ENCODE data around the gene MARCKS. TPM values are rescaled to one million over a fixed set of nuclear protein-coding genes. Genes with fewer than 3 reads are reported as not detected.

Gene MARCKS
- total RNA-seq, 3 donors from 2014 or later, result 131 to 245 (median 136) TPM

GRCh38 chr6:113820761-113821160 is 36.4 kb upstream of the MARCKS start:
- no peak for DNase-seq
- no peak for TF ChIP-seq CTCF (IDR thresholded peaks at IDR 0.05)
- H3K36me3 ChIP-seq (ENCODE audit: low read depth), result no peaks in the 10 kb centered on the region
- H3K4me3 ChIP-seq, result no peak overlapping the region
- H3K4me1 ChIP-seq (ENCODE audit: low read depth), result peaks cover 12% of the 10 kb centered on the region
- intact Hi-C loops (cut with DNase I, micrococcal nuclease), result no loop called here
- ATAC-seq, result no peak
- H3K9me3 ChIP-seq, result no peaks in the 10 kb centered on the region

- DNase-seq, result no peak
- Histone ChIP-seq H3K4me3 (no peak overlapping the region), H3K4me1 (ENCODE audit: low read depth) (peaks cover 16% of the 10 kb centered on the region), H3K36me3 (ENCODE audit: low read depth) (no peaks in the 10 kb centered on the region), H3K9me3 (no peaks in the 10 kb centered on the region)
- TF ChIP-seq CTCF (IDR thresholded peaks at IDR 0.05), result no peak
- no peak for ATAC-seq
- intact Hi-C loops (cut with DNase I, micrococcal nuclease), result no loop called here
These were observed 35.7 kb upstream of the MARCKS start for GRCh38 chr6:113821445-113821844.

GRCh38 chr6:113823916-113824315 is 33.2 kb upstream of the MARCKS start:
- no peaks in the 10 kb centered on the region for H3K36me3 ChIP-seq (ENCODE audit: low read depth)
- no peaks in the 10 kb centered on the region for H3K9me3 ChIP-seq
- H3K4me3 ChIP-seq, result no peak overlapping the region
- no peak for TF ChIP-seq CTCF (IDR thresholded peaks at IDR 0.05)
- intact Hi-C loops (cut with DNase I, micrococcal nuclease), result no loop called here
- H3K4me1 ChIP-seq (ENCODE audit: low read depth), result peaks cover 9% of the 10 kb centered on the region
- no peak for DNase-seq
- no peak for ATAC-seq

GRCh38 chr6:113824411-113824810 is 32.7 kb upstream of the MARCKS start:
- no peak overlapping the region for H3K4me3 ChIP-seq
- no peak for TF ChIP-seq CTCF (IDR thresholded peaks at IDR 0.05)
- H3K9me3 ChIP-seq, result no peaks in the 10 kb centered on the region
- H3K4me1 ChIP-seq (ENCODE audit: low read depth), result peaks cover 9% of the 10 kb centered on the region
- intact Hi-C loops (cut with DNase I, micrococcal nuclease), result no loop called here
- H3K36me3 ChIP-seq (ENCODE audit: low read depth), result no peaks in the 10 kb centered on the region
- DNase-seq (no peak), ATAC-seq (no peak)

GRCh38 chr6:113824866-113825265 is 32.3 kb upstream of the MARCKS start:
- no peak for DNase-seq
- Histone ChIP-seq H3K36me3 (ENCODE audit: low read depth) (no peaks in the 10 kb centered on the region), H3K9me3 (no peaks in the 10 kb centered on the region), H3K4me1 (ENCODE audit: low read depth) (peaks cover 9% of the 10 kb centered on the region), H3K4me3 (no peak overlapping the region)
- intact Hi-C loops (cut with DNase I, micrococcal nuclease), result no loop called here
- no peak for TF ChIP-seq CTCF (IDR thresholded peaks at IDR 0.05)
- no peak for ATAC-seq

GRCh38 chr6:113825781-113826180 is 31.4 kb upstream of the MARCKS start:
- ATAC-seq (peak; percentile 53), DNase-seq (peak; percentile 71 to 84 (median 82))
- H3K4me1 ChIP-seq (ENCODE audit: low read depth), result peaks cover 13% of the 10 kb centered on the region
- intact Hi-C loops (cut with DNase I, micrococcal nuclease), result no loop called here
- no peaks in the 10 kb centered on the region for H3K36me3 ChIP-seq (ENCODE audit: low read depth)
- no peaks in the 10 kb centered on the region for H3K9me3 ChIP-seq
- no peak overlapping the region for H3K4me3 ChIP-seq
- no peak for TF ChIP-seq CTCF (IDR thresholded peaks at IDR 0.05)
